H9 (cell line): Measurements from ENCODE around the gene UBA1. TPM values are rescaled to one million over a fixed set of nuclear protein-coding genes. Genes with fewer than 3 reads are reported as not detected.

ENCODE experiments used
- DNase-seq: peaks from one replicate; pipeline ENCODE4 v3.0.0-alpha.2; 2017
- H2AFZ ChIP-seq: one replicate; pipeline ENCODE4 v1.6.1; 2013; ENCODE audit warnings: mild to moderate bottlenecking, low read length, control low read depth, moderate library complexity
- H2AK5ac ChIP-seq: 2 replicates; pipeline ENCODE4 v1.6.1; 2013; ENCODE audit warnings: low read length, control low read depth, mixed read lengths; ENCODE audit not compliant: insufficient read length
- H2BK120ac ChIP-seq: one replicate; pipeline ENCODE4 v1.6.1; 2013; ENCODE audit warnings: low read depth, mild to moderate bottlenecking, low read length, control low read depth, inconsistent platforms; ENCODE audit not compliant: poor library complexity, severe bottlenecking
- H2BK12ac ChIP-seq: 2 replicates; pipeline ENCODE4 v1.6.1; 2013; ENCODE audit warnings: low read length, control low read depth, mixed read lengths, low read depth; ENCODE audit not compliant: insufficient read length
- H2BK15ac ChIP-seq: 2 replicates; pipeline ENCODE4 v1.6.1; 2013; ENCODE audit warnings: low read depth, low read length, control low read depth
- H2BK20ac ChIP-seq: one replicate; pipeline ENCODE4 v1.6.1; 2013; ENCODE audit warnings: low read depth, mild to moderate bottlenecking, low read length, control low read depth, inconsistent platforms; ENCODE audit not compliant: poor library complexity, severe bottlenecking
- H2BK5ac ChIP-seq: 2 replicates; pipeline ENCODE4 v1.6.1; 2013; ENCODE audit warnings: low read length, control low read depth, mixed read lengths; ENCODE audit not compliant: insufficient read length
- H3K14ac ChIP-seq: 2 replicates; pipeline ENCODE4 v1.6.1; 2013; ENCODE audit warnings: low read length, control low read depth; ENCODE audit not compliant: insufficient read depth
- H3K18ac ChIP-seq: 2 replicates; pipeline ENCODE4 v1.6.1; 2013; ENCODE audit warnings: low read depth, mild to moderate bottlenecking, mixed read lengths, low read length, control low read depth; ENCODE audit not compliant: insufficient read length
- H3K23ac ChIP-seq: 2 replicates; pipeline ENCODE4 v1.6.1; 2013; ENCODE audit warnings: low read length, control low read depth, mixed read lengths, low read depth; ENCODE audit not compliant: insufficient read length
- H3K23me2 ChIP-seq: 2 replicates; pipeline ENCODE4 v1.6.1; 2013; ENCODE audit warnings: low read depth, mild to moderate bottlenecking, mixed read lengths, low read length, control low read depth; ENCODE audit not compliant: insufficient read length, poor library complexity, severe bottlenecking
- H3K27ac ChIP-seq: 2 replicates; pipeline ENCODE4 v1.5.1; 2013; ENCODE audit warnings: low read length, control low read depth, mixed read lengths, low read depth; ENCODE audit not compliant: insufficient read length
- H3K27me3 ChIP-seq: 2 replicates; pipeline ENCODE4 v1.6.1; 2013; ENCODE audit warnings: low read length, control low read depth, inconsistent platforms; ENCODE audit not compliant: insufficient read depth
- H3K4ac ChIP-seq: 2 replicates; pipeline ENCODE4 v1.6.1; 2013; ENCODE audit warnings: low read depth, mild to moderate bottlenecking, control low read depth, inconsistent platforms, low read length, moderate library complexity
- H3K4me1 ChIP-seq: 2 replicates; pipeline ENCODE4 v1.6.1; 2013; ENCODE audit warnings: low read length, control low read depth, inconsistent platforms; ENCODE audit not compliant: insufficient read depth
- H3K4me2 ChIP-seq: 2 replicates; pipeline ENCODE4 v1.6.1; 2013; ENCODE audit warnings: low read length, control low read depth, mixed read lengths; ENCODE audit not compliant: insufficient read length, insufficient read depth
- H3K56ac ChIP-seq: 2 replicates; pipeline ENCODE4 v1.6.1; 2013; ENCODE audit warnings: low read depth, mild to moderate bottlenecking, mixed read lengths, low read length, control low read depth; ENCODE audit not compliant: insufficient read length
- H3K79me1 ChIP-seq: 2 replicates; pipeline ENCODE4 v1.6.1; 2013; ENCODE audit warnings: low read depth, mild to moderate bottlenecking, moderate library complexity, low read length, control low read depth, inconsistent platforms; ENCODE audit not compliant: insufficient read depth, poor library complexity, severe bottlenecking
- H3K79me2 ChIP-seq: 2 replicates; pipeline ENCODE4 v1.6.1; 2013; ENCODE audit warnings: low read length, control low read depth, inconsistent platforms; ENCODE audit not compliant: insufficient read depth
- H3K9ac ChIP-seq: 2 replicates; pipeline ENCODE4 v1.6.1; 2013; ENCODE audit warnings: low read length, control low read depth, mixed read lengths; ENCODE audit not compliant: insufficient read length; ENCODE audit errors: extremely low read depth
- H3K9me3 ChIP-seq: one replicate; pipeline ENCODE4 v1.6.1; 2013; ENCODE audit warnings: low read depth, low read length, inconsistent platforms; ENCODE audit not compliant: control insufficient read depth
- H3T11ph ChIP-seq: one replicate; pipeline ENCODE4 v1.6.1; 2013; ENCODE audit warnings: mild to moderate bottlenecking, low read length, control low read depth, inconsistent platforms
- H4K20me1 ChIP-seq: one replicate; pipeline ENCODE4 v1.6.1; 2013; ENCODE audit not compliant: control insufficient read depth, insufficient read length, insufficient read depth
- H4K5ac ChIP-seq: 2 replicates; pipeline ENCODE4 v1.6.1; 2013; ENCODE audit warnings: low read depth, mild to moderate bottlenecking, mixed read lengths, low read length, control low read depth; ENCODE audit not compliant: insufficient read length
- H4K8ac ChIP-seq: replicated peaks from 2 replicates; pipeline ENCODE4 v1.6.1; 2013; ENCODE audit warnings: low read length, control low read depth, mixed read lengths, low read depth; ENCODE audit not compliant: insufficient read length
- H4K91ac ChIP-seq: 2 replicates; pipeline ENCODE4 v1.6.1; 2013; ENCODE audit warnings: low read depth, mild to moderate bottlenecking, moderate library complexity, mixed read lengths, low read length, control low read depth; ENCODE audit not compliant: insufficient read length
- H3K27ac Mint-ChIP-seq, 3 experiments: 2 replicates in 2 of 3; 3 replicates in 1 of 3; pipeline ENCODE4 v1.8.0; 2020 to 2021; ENCODE audit warnings: mixed read lengths in 3 of 3, mild to moderate bottlenecking in 1 of 3, moderate library complexity in 1 of 3
- H3K27me3 Mint-ChIP-seq: 2 replicates; pipeline ENCODE4 v1.8.0; 2021; ENCODE audit warnings: low read depth, mild to moderate bottlenecking, moderate library complexity, mixed read lengths
- H3K36me3 Mint-ChIP-seq, 3 experiments: 2 replicates in 2 of 3; 3 replicates in 1 of 3; pipeline ENCODE4 v1.8.0; 2020 to 2021; ENCODE audit warnings: low read depth in 3 of 3, mixed read lengths in 3 of 3; ENCODE audit not compliant: insufficient read depth in 1 of 3
- H3K4me1 Mint-ChIP-seq, 2 experiments: 2 replicates each; pipeline ENCODE4 v1.8.0; 2020; ENCODE audit warnings: mixed read lengths in 2 of 2
- H3K4me3 Mint-ChIP-seq, 2 experiments: 2 replicates in 1 of 2; 3 replicates in 1 of 2; pipeline ENCODE4 v1.8.0; 2020 to 2021; ENCODE audit warnings: mild to moderate bottlenecking in 2 of 2, mixed read lengths in 2 of 2, moderate library complexity in 1 of 2
- H3K9me3 Mint-ChIP-seq, 2 experiments: 2 replicates in 1 of 2; 3 replicates in 1 of 2; pipeline ENCODE4 v1.8.0; 2020; ENCODE audit warnings: mild to moderate bottlenecking in 2 of 2, mixed read lengths in 2 of 2, moderate library complexity in 1 of 2
- CTCF ChIP-seq: fragments of 200-600 bp; sonication (generic); conservative IDR thresholded peaks from 3 replicates; pipeline ENCODE4 v1.8.0; 2021; ENCODE audit warnings: antibody characterized with exemption, mild to moderate bottlenecking
- WGBS: extraction: QIAGEN DNeasy Blood & Tissue Kit; methylation state at CpG from one replicate; pipeline ENCODE4 v1.1.7; 2013; ENCODE audit warnings: missing lambda C conversion rate, low lambda C conversion rate, mixed read lengths; ENCODE audit not compliant: insufficient read length; ENCODE audit errors: extremely low coverage; 5-methylcytosine and 5-hydroxymethylcytosine counted together
- total RNA-seq: library from RNA; stranded (reverse); gene quantifications from 2 replicates; pipeline ENCODE4 v1.2.1, GENCODE V29; 2021

UBA1 gene
- total RNA-seq, 1 experiment from 2014 or later: 427 TPM

- no peak overlapping the region for H3K4ac ChIP-seq
- no peak overlapping the region for H2BK15ac ChIP-seq
- no peaks in the 10 kb centered on the region for H3K27me3 ChIP-seq
- H3K27me3 Mint-ChIP-seq: no peaks in the 10 kb centered on the region; the same call in 1 of the 2 replicates
- no peak overlapping the region for H2BK5ac ChIP-seq
- no peak overlapping the region for H4K5ac ChIP-seq
- no peaks in the 10 kb centered on the region for H3K79me2 ChIP-seq
- H2BK120ac ChIP-seq: no peak overlapping the region
- no peak overlapping the region for H3K14ac ChIP-seq
- no peak overlapping the region for H3K27ac Mint-ChIP-seq
- H2BK12ac ChIP-seq: no peak overlapping the region
- H3K23ac ChIP-seq: no peak overlapping the region
- no peak overlapping the region for H2BK20ac ChIP-seq
- no peak for TF ChIP-seq CTCF
- H3K56ac ChIP-seq: no peak overlapping the region
- no peak overlapping the region for H3K9ac ChIP-seq
- no peaks in the 10 kb centered on the region for H3K4me1 ChIP-seq
- no peak overlapping the region for H2AFZ ChIP-seq
- DNase-seq: peak; percentile 17
- H3K4me3 Mint-ChIP-seq: no peak overlapping the region
- peaks cover 32 to 60% (median 49%) of the 10 kb centered on the region in 3 experiments for H3K36me3 Mint-ChIP-seq
- H2AK5ac ChIP-seq: no peak overlapping the region
- peaks cover 68 to 77% of the 10 kb centered on the region in 2 experiments for H3K9me3 Mint-ChIP-seq
- no peak overlapping the region for H3T11ph ChIP-seq
- no CpG with 5 or more reads among the region's 19 CpGs for WGBS
- H3K4me2 ChIP-seq: no peak overlapping the region
- no peaks in the 10 kb centered on the region for H3K9me3 ChIP-seq
- H3K4me1 Mint-ChIP-seq: no peaks in the 10 kb centered on the region
- H3K18ac ChIP-seq: no peak overlapping the region
- H3K79me1 ChIP-seq: no peaks in the 10 kb centered on the region
- H3K27ac ChIP-seq: no peak overlapping the region
- no peak overlapping the region for H4K91ac ChIP-seq
- no peaks in the 10 kb centered on the region for H4K20me1 ChIP-seq
- no peaks in the 10 kb centered on the region for H3K23me2 ChIP-seq
- no peak overlapping the region for H4K8ac ChIP-seq
Measured at GRCh38 chrX:47169273-47169672, 24.4 kb upstream of the UBA1 start.
